Activated CD4-positive, alpha-beta memory T cell treated with anti-CD3 and anti-CD28 coated beads for 36 hours (primary cell): Measurements from ENCODE around the gene RPS25. TPM values are rescaled to one million over a fixed set of nuclear protein-coding genes. Genes with fewer than 3 reads are reported as not detected.
"Not testable (repeated sequence)": the region's sequence is repeated elsewhere in the genome, so short reads cannot be mapped to it uniquely, and the experiment has no call there.

Experiments
- CTCF ChIA-PET: fragments of 350-600 bp; sonication (Branson Sonifier 250); formaldehyde crosslinking; loops from one replicate; lab custom pipeline; 2021; ENCODE audit warnings: antibody characterized with exemption, inconsistent platforms; lab: Charles Lee
- POLR2A ChIA-PET: fragments of 350-600 bp; sonication (Branson Sonifier 250); formaldehyde crosslinking; loops from one replicate; lab custom pipeline; 2021; ENCODE audit warnings: antibody characterized with exemption; lab: Charles Lee
- DNase-seq: peaks from one replicate; pipeline ENCODE4 v3.0.0-alpha.2; 2020
- H3K27ac Mint-ChIP-seq: one replicate; pipeline ENCODE4 v1.8.0; 2021; ENCODE audit warnings: mixed read lengths
- H3K27me3 Mint-ChIP-seq: one replicate; pipeline ENCODE4 v1.8.0; 2021; ENCODE audit warnings: mixed read lengths
- H3K36me3 Mint-ChIP-seq: one replicate; pipeline ENCODE4 v1.8.0; 2021; ENCODE audit warnings: mixed read lengths
- H3K4me1 Mint-ChIP-seq: one replicate; pipeline ENCODE4 v1.8.0; 2021; ENCODE audit warnings: low read depth, mixed read lengths
- H3K4me3 Mint-ChIP-seq: one replicate; pipeline ENCODE4 v1.8.0; 2021; ENCODE audit warnings: mild to moderate bottlenecking, mixed read lengths
- H3K9me3 Mint-ChIP-seq: one replicate; pipeline ENCODE4 v1.8.0; 2021; ENCODE audit warnings: mixed read lengths
- intact Hi-C: fragments of 100-400 bp; cut with micrococcal nuclease; formaldehyde crosslinking; loops from one replicate; pipeline ENCODE4 v1.15.1; 2023
- total RNA-seq, 2 experiments: library from RNA; stranded (reverse); gene quantifications; one replicate each; pipeline ENCODE4 v1.2.3, GENCODE V29; 2021

The RPS25 gene
- total RNA-seq, 2 experiments from 2014 or later, result 1,852 to 1,922 TPM

GRCh38 chr11:118991486-118992038 is 26.6 kb downstream of the RPS25 start:
- POLR2A ChIA-PET, H3K36me3 Mint-ChIP-seq, CTCF ChIA-PET, H3K27ac Mint-ChIP-seq, DNase-seq, H3K27me3 Mint-ChIP-seq, H3K9me3 Mint-ChIP-seq, H3K4me1 Mint-ChIP-seq, intact Hi-C loops, H3K4me3 Mint-ChIP-seq: not testable (repeated sequence)

- H3K36me3 Mint-ChIP-seq, result peaks cover 1% of the 10 kb centered on the region
- H3K27ac Mint-ChIP-seq, result no peak overlapping the region
- no peak overlapping the region for H3K4me3 Mint-ChIP-seq
- H3K4me1 Mint-ChIP-seq, result no peaks in the 10 kb centered on the region
- ChIA-PET CTCF (no interaction called here), POLR2A (no interaction called here)
- H3K9me3 Mint-ChIP-seq, result no peaks in the 10 kb centered on the region
- intact Hi-C loops, result no loop called here
- no peak for DNase-seq
- H3K27me3 Mint-ChIP-seq, result no peaks in the 10 kb centered on the region
Measured at GRCh38 chr11:118988280-118988679, 29.9 kb downstream of the RPS25 start.

GRCh38 chr11:118984825-118985224 is 33.3 kb downstream of the RPS25 start:
- intact Hi-C loops, result no loop called here
- CTCF ChIA-PET, result no interaction called here
- H3K4me3 Mint-ChIP-seq, result no peak overlapping the region

GRCh38 chr11:118984337-118984736 is 33.8 kb downstream of the RPS25 start:
- H3K4me1 Mint-ChIP-seq, H3K36me3 Mint-ChIP-seq, H3K27me3 Mint-ChIP-seq, H3K4me3 Mint-ChIP-seq, H3K27ac Mint-ChIP-seq, H3K9me3 Mint-ChIP-seq, POLR2A ChIA-PET, CTCF ChIA-PET, intact Hi-C loops, DNase-seq: not testable (repeated sequence)

More at GRCh38 chr11:118984825-118985224, 33.3 kb downstream of the RPS25 start:
- DNase-seq, result no peak
- POLR2A ChIA-PET, result no interaction called here
- H3K36me3 Mint-ChIP-seq, result no peaks in the 10 kb centered on the region
- no peak overlapping the region for H3K27ac Mint-ChIP-seq
- no peaks in the 10 kb centered on the region for H3K27me3 Mint-ChIP-seq
- H3K9me3 Mint-ChIP-seq, result no peaks in the 10 kb centered on the region
- H3K4me1 Mint-ChIP-seq, result no peaks in the 10 kb centered on the region

- no peaks in the 10 kb centered on the region for H3K36me3 Mint-ChIP-seq
- CTCF ChIA-PET, result no interaction called here
Measured at GRCh38 chr11:118980191-118980881, 37.8 kb downstream of the RPS25 start.

GRCh38 chr11:118979434-118979833 is 38.7 kb downstream of the RPS25 start:
- ChIA-PET CTCF (no interaction called here), POLR2A (no interaction called here)
- Mint-ChIP-seq H3K36me3 (no peaks in the 10 kb centered on the region), H3K9me3 (no peaks in the 10 kb centered on the region), H3K4me1 (no peaks in the 10 kb centered on the region), H3K4me3 (no peak overlapping the region), H3K27me3 (peaks cover 10% of the 10 kb centered on the region), H3K27ac (no peak overlapping the region)
- intact Hi-C loops, result no loop called here
- DNase-seq, result no peak

More at GRCh38 chr11:118980191-118980881, 37.8 kb downstream of the RPS25 start:
- DNase-seq, result no peak
- H3K27me3 Mint-ChIP-seq, result peaks cover 6% of the 10 kb centered on the region
- H3K27ac Mint-ChIP-seq, result no peak overlapping the region
- intact Hi-C loops, result no loop called here
- no peaks in the 10 kb centered on the region for H3K4me1 Mint-ChIP-seq
- POLR2A ChIA-PET, result no interaction called here
- H3K9me3 Mint-ChIP-seq, result no peaks in the 10 kb centered on the region
- H3K4me3 Mint-ChIP-seq, result no peak overlapping the region

- intact Hi-C loops, result no loop called here
- Mint-ChIP-seq H3K27me3 (peaks cover 13% of the 10 kb centered on the region), H3K9me3 (no peaks in the 10 kb centered on the region), H3K27ac (no peak overlapping the region), H3K4me1 (no peaks in the 10 kb centered on the region), H3K36me3 (no peaks in the 10 kb centered on the region), H3K4me3 (no peak overlapping the region)
- DNase-seq, result no peak
- ChIA-PET POLR2A (no interaction called here), CTCF (interaction anchor here (1.7 kb wide), 1 partner anchor 19 kb away, joined by 7 read pairs; the partner anchor contains the start of gene UPK2)
Measured at GRCh38 chr11:118975771-118976709, 42.1 kb downstream of the RPS25 start.

GRCh38 chr11:118973985-118974384 is 44.2 kb downstream of the RPS25 start:
- no peak overlapping the region for H3K4me3 Mint-ChIP-seq
- peaks cover 17% of the 10 kb centered on the region for H3K27me3 Mint-ChIP-seq
- no peaks in the 10 kb centered on the region for H3K4me1 Mint-ChIP-seq
- intact Hi-C loops, result no loop called here
- ChIA-PET CTCF (interaction anchor here (0.9 kb wide), 1 partner anchor 17 kb away, joined by 3 read pairs; no protein-coding TSS in a partner anchor), POLR2A (no interaction called here)
- no peak for DNase-seq
- H3K9me3 Mint-ChIP-seq, result no peaks in the 10 kb centered on the region
- H3K36me3 Mint-ChIP-seq, result no peaks in the 10 kb centered on the region
- H3K27ac Mint-ChIP-seq, result no peak overlapping the region

GRCh38 chr11:118971646-118972045 is 46.5 kb downstream of the RPS25 start, which contains the start of gene FOXR1:
FOXR1 (plus strand) TSS chr11:118971761; CDS start chr11:118971932, 171 bp downstream.
- H3K27me3 Mint-ChIP-seq, result peaks cover 15% of the 10 kb centered on the region
- no peak within 1 kb of the TSS for H3K4me3 Mint-ChIP-seq
- ChIA-PET POLR2A (interaction anchor here (0.6 kb wide), 1 partner anchor 1030 kb away, joined by 4 read pairs; no protein-coding TSS in a partner anchor), CTCF (no interaction called here)
- intact Hi-C loops, result no loop called here
- no peaks in the 10 kb centered on the region for H3K4me1 Mint-ChIP-seq
- H3K9me3 Mint-ChIP-seq, result no peaks in the 10 kb centered on the region
- no peak for DNase-seq
- H3K27ac Mint-ChIP-seq, result no peak within 1 kb of the TSS
- no peaks in the 10 kb centered on the region for H3K36me3 Mint-ChIP-seq

GRCh38 chr11:118969508-118969907 is 48.6 kb downstream of the RPS25 start:
- H3K36me3 Mint-ChIP-seq, H3K4me1 Mint-ChIP-seq, CTCF ChIA-PET, H3K27ac Mint-ChIP-seq, H3K4me3 Mint-ChIP-seq, POLR2A ChIA-PET, intact Hi-C loops, DNase-seq, H3K27me3 Mint-ChIP-seq, H3K9me3 Mint-ChIP-seq: not testable (repeated sequence)
